GM19193 (cell line): ENCODE measurements around the gene GUK1.

Source experiments
- POLR2A ChIP-seq: IDR thresholded peaks from 4 replicates; pipeline ENCODE4 v1.6.1; 2011; ENCODE audit not compliant: insufficient read depth, insufficient read length; ENCODE audit errors: extremely low read depth

Gene GUK1

DNA sequence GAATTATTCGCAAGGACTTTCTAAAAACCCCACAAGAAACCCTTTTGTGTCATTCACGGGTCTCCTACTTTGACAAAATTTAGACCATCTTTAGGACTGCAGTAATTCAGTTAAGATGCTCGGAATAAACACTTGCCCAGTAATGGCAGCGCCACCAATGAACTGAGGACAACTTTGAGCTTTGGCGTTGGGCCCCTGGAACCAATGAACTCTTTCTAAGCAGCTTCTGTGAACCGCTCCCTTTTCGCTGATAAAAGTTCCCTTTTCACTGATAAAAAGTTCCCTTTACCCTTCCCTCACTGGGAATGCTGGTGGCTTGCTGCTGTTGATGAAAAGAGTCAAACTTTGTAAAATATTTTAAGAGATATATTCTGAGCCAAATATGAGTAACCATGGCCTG, 29.5 kb upstream of the GUK1 start:
- no peak for TF ChIP-seq POLR2A

DNA sequence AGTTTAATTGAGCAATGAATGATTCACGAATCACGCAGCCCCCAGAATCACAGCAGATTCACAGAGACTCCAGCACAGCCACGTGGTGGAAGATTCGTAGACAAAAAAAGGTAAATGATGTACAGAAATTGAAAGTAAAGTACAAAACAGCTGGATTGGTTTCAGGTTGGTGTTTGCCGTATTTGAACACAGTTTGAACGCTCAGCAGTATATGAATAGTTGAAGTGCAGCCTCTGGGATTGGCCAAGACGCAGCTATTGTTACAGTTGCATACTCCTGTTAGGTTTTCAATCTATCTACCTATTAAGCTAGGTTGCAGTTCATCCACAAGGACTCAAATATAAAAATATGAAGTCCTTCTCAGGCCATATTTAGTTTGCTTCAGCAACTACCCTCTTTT, 27.9 kb upstream of the GUK1 start:
- no peak for TF ChIP-seq POLR2A

GRCh38 chr1:228112617-228113016, 27.5 kb upstream of the GUK1 start:
- no peak for TF ChIP-seq POLR2A

DNA sequence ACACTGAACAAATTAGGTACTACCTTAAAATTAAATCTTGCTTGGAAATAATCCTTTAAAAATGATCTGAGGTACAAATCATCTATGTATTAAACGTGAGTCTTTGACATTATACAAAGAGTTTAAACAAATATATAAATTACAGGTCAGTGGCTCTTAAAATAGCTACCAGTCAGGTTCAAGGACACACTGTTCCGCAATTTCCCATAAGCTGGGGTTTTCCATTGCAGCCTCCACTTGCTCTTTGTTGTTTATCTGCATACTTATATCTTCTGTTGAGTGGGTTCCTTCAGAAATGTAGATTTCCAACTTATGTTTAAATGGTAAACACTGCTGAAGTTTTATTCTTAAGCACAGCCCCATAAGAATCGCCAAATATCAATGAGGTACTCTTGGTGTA, 25.3 kb upstream of the GUK1 start:
- TF ChIP-seq POLR2A = no peak

DNA sequence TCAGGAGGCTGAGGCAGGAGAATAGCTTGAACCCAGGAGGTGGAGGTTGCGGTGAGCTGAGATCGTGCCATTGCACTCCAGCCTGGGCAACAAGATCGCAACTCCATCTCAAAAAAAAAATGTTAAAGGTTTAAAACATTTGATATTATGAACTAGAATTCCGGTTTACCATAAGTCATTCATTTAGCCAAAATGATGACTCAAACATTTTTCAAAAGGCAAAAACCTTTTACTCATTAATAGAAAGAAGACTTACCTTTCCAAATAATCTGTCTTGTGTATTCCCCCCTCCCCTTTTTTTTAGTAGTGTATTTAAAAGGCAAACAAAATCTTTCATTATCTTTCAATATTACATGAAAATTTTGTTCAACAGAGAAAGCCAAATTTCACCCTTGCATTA, 22.7 kb upstream of the GUK1 start:
- TF ChIP-seq POLR2A = no peak

GRCh38 chr1:228118040-228118439, 22.0 kb upstream of the GUK1 start:
- TF ChIP-seq POLR2A = no peak

- TF ChIP-seq POLR2A = no peak
Measured at GRCh38 chr1:228120351-228120750, 19.7 kb upstream of the GUK1 start.

GRCh38 chr1:228120857-228121489, 19.1 kb upstream of the GUK1 start:
- no peak for TF ChIP-seq POLR2A

GRCh38 chr1:228122921-228123441, 17.1 kb upstream of the GUK1 start:
- TF ChIP-seq POLR2A = no peak

DNA sequence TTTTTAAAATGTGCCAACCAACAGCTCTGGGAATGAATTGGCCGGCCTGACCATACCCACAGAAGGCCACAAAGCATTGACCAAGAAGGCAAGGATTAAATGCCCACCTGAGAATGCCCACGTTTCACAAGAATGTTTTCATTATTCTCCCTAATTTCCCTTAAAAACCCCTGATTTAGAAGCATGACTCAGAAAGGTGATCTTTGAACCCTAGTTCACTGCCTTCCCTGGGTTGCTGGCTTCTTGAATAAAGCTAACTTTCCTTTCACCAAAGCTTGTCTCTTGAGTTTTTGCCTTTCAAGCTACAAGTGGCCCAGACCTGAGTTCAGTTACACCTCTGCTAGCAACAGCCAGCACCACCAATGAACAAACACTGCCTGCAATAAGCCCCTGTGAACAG, 16.6 kb upstream of the GUK1 start:
- TF ChIP-seq POLR2A = no peak

DNA sequence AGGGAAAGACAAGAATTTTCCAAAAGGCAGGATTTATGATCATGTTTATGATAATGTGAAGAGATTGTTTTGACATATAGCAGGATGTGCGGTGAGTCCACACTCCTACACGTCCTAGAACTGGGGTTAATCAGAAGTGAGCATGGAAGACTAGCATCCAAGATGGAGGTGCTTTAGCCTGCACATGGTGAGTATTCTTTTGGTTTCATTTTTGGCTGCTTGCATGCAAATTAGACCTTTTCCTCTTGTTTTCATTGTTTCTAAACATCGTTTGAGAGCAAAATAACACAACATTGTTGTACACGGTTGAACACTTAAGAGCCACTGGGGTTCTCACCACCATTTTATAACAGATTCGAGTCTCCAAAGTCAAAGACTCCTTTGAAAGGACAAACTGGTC, 14.9 kb upstream of the GUK1 start:
- TF ChIP-seq POLR2A = no peak

- no peak for TF ChIP-seq POLR2A
Measured at GRCh38 chr1:228131766-228132165, 8.3 kb upstream of the GUK1 start.

DNA sequence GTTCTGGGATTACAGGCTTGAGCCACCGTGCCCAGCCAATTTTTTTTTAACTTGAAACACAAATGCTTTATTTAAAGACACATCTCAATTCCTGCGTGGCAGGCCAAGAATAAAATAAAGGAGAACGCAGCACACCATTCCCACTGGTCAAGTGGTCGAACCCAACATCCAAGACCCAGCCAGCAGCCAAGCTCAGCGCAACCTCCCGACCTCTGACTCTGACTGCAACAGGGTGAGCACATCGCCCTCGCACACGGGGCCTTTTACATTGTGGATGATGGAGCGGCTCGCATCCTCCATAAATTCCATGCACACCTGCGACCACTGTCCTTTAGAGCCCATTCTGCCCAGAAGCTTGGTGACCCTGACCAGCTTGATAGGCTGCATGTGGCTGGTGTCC, 5.5 kb upstream of the GUK1 start:
- TF ChIP-seq POLR2A = no peak

GRCh38 chr1:228136901-228137300, 3.2 kb upstream of the GUK1 start:
- no peak for TF ChIP-seq POLR2A

- no peak for TF ChIP-seq POLR2A
Measured at GRCh38 chr1:228139406-228139930, 611 bp upstream of the GUK1 start.

DNA sequence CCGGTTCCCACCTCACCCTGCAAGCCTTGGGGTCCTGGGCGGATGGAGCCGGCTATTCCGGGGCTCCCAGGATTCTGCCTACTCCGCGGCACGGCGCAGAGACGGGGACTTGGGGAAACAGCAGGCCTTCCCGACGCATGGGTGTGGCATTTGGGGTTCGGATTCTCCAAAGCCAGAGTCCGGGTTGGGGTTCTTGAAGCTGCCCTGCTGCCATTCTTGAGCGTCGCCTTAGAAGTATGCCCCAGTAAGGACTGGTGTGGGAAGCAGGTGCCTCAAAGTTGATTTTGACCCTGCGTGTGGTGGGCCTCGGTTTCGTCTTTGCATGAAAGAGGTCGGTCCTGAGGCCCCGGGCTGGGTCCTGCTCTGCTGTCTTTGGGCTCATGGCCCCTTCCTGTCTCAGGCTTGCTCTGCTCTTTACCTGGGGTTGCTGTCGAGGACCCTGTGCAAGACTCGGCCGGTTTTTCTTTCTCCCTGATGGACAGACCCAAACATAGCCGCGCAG, 696 bp downstream of the GUK1 start:
- no peak for TF ChIP-seq POLR2A
